Keratinocyte (primary cell): ENCODE results near the gene CNTNAP5. TPM values are rescaled to one million over a fixed set of nuclear protein-coding genes. Genes with fewer than 3 reads are reported as not detected.

Source experiments
- DNase-seq: peaks from one replicate; pipeline ENCODE4 v3.0.0-alpha.2; 2011; ENCODE audit warnings: low read depth, missing footprints, low spot score
- FAIRE-seq: peaks from 2 replicates; lab custom pipeline; 2011; peaks lifted over from hg19 to GRCh38; lab: Jason Lieb, UNC
- H2AFZ ChIP-seq: 2 replicates; pipeline ENCODE4 v1.6.0; 2012; ENCODE audit warnings: low read length, control low read depth, inconsistent platforms; ENCODE audit not compliant: control insufficient read depth
- H3K27ac ChIP-seq: 2 replicates; pipeline ENCODE4 v1.5.1; 2011; ENCODE audit warnings: low read length; ENCODE audit not compliant: control insufficient read depth, insufficient read depth
- H3K27me3 ChIP-seq: 3 replicates; pipeline ENCODE4 v1.6.0; 2011; ENCODE audit warnings: low read length; ENCODE audit not compliant: control insufficient read depth, insufficient read depth; ENCODE audit errors: extremely low read depth
- H3K36me3 ChIP-seq, 2 experiments: 2 replicates in 1 of 2; 3 replicates in 1 of 2; pipeline ENCODE4 v1.5.1; 2011; ENCODE audit warnings: low read length in 2 of 2, mild to moderate bottlenecking in 1 of 2; ENCODE audit not compliant: control insufficient read depth in 2 of 2, insufficient read depth in 2 of 2; ENCODE audit errors: extremely low read depth in 1 of 2
- H3K4me1 ChIP-seq: 3 replicates; pipeline ENCODE4 v1.5.1; 2011; ENCODE audit warnings: low read length; ENCODE audit not compliant: control insufficient read depth, insufficient read depth; ENCODE audit errors: extremely low read depth
- H3K4me2 ChIP-seq: 3 replicates; pipeline ENCODE4 v1.6.0; 2011; ENCODE audit warnings: low read depth, low read length; ENCODE audit not compliant: control insufficient read depth, insufficient read depth; ENCODE audit errors: extremely low read depth
- H3K4me3 ChIP-seq, 3 experiments: fragments of 200-600 bp in 1 of 3; sonication (generic) in 1 of 3; 2 replicates in 2 of 3; 3 replicates in 1 of 3; pipeline ENCODE4 v1.5.1; 2011 to 2016; ENCODE audit warnings: low read length in 3 of 3, mild to moderate bottlenecking in 3 of 3, control low read depth in 2 of 3, inconsistent platforms in 1 of 3, low read depth in 1 of 3, mixed read lengths in 1 of 3, mixed run types in 1 of 3, moderate library complexity in 1 of 3; ENCODE audit not compliant: control insufficient read depth in 2 of 3, insufficient read depth in 2 of 3; ENCODE audit errors: extremely low read depth in 1 of 3
- H3K79me2 ChIP-seq: 2 replicates; pipeline ENCODE4 v1.6.0; 2012; ENCODE audit warnings: low read length; ENCODE audit not compliant: control insufficient read depth, insufficient read depth
- H3K9ac ChIP-seq: 3 replicates; pipeline ENCODE4 v1.6.0; 2011; ENCODE audit warnings: low read length; ENCODE audit not compliant: control insufficient read depth, insufficient read depth; ENCODE audit errors: extremely low read depth
- H3K9me1 ChIP-seq: 3 replicates; pipeline ENCODE4 v1.6.0; 2011; ENCODE audit warnings: low read length; ENCODE audit not compliant: control insufficient read depth, insufficient read depth; ENCODE audit errors: extremely low read depth
- H3K9me3 ChIP-seq: 2 replicates; pipeline ENCODE4 v1.5.1; 2012; ENCODE audit warnings: low read depth, low read length; ENCODE audit not compliant: control insufficient read depth
- H4K20me1 ChIP-seq: 3 replicates; pipeline ENCODE4 v1.6.0; 2011; ENCODE audit warnings: low read length; ENCODE audit not compliant: control insufficient read depth, insufficient read depth; ENCODE audit errors: extremely low read depth
- EZH2 ChIP-seq: IDR thresholded peaks from one replicate; pipeline ENCODE4 v1.6.1; 2012; ENCODE audit warnings: inconsistent platforms, mild to moderate bottlenecking, low read length, moderate library complexity
- dilution Hi-C: fragments of 300-500 bp; cut with MboI; formaldehyde crosslinking; loops from one replicate; pipeline ENCODE4 v1.7.0; 2020; ENCODE audit warnings: low sequenced_read_pairs; ENCODE audit not compliant: extremely low pct_ligation_motif_present
- polyA plus RNA-seq, 5 experiments: library from polyadenylated mRNA; depleted of rRNA in 3 of 5; stranded (reverse) in 3 of 5; stranded (forward) in 1 of 5; unstranded in 1 of 5; fragments of >200 nt; gene quantifications; 1 replicate in 1 of 5; 2 replicates in 3 of 5; 3 replicates in 1 of 5; pipeline versions ENCODE4 v1.2.1 to v1.2.3, GENCODE V29; 2011 to 2012; ENCODE audit warnings: missing spikeins in 2 of 5, low read depth in 1 of 5, low replicate concordance in 1 of 5
- TF ChIP-seq, protein P1 (sequence below), 3 experiments: IDR thresholded peaks in 1 of 3; conservative IDR thresholded peaks in 1 of 3; optimal IDR thresholded peaks in 1 of 3; 2 replicates in 2 of 3; 3 replicates in 1 of 3; pipeline versions ENCODE3 to v1.5.1; 2011; ENCODE audit warnings: low read length in 3 of 3, mild to moderate bottlenecking in 3 of 3, moderate library complexity in 2 of 3, control low read depth in 1 of 3, inconsistent platforms in 1 of 3; ENCODE audit not compliant: insufficient read depth in 2 of 3; ENCODE audit errors: extremely low read depth in 1 of 3

CNTNAP5 gene
- polyA plus RNA-seq, 1 donor (not counting 4 experiments of a cell fraction or from before 2014, with no cell fraction given), result not detected

DNA sequence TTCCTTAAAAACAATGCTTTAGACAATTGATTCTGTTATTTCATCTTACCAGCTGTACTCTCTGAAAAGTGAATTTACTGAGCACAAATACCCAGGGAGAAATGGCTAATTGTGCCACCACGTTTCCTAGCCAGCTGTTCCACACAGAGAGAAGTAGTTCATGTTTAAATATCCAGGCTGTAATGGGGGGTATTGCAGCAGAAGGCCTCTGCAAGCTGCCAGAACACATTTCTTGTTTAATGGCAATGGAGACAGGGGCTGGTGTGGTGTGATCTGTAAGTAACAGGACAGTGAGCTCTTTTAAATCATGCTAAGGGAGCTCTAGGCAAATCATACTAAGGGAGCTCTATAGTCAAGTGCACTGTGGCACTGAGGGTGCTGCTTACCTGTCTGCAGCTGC, 809.2 kb downstream of the CNTNAP5 start:
- no peaks in the 10 kb centered on the region for H3K4me1 ChIP-seq
- H3K9me1 ChIP-seq, result no peaks in the 10 kb centered on the region
- H3K4me3 ChIP-seq, result no peak overlapping the region
- TF ChIP-seq, protein P1, sequence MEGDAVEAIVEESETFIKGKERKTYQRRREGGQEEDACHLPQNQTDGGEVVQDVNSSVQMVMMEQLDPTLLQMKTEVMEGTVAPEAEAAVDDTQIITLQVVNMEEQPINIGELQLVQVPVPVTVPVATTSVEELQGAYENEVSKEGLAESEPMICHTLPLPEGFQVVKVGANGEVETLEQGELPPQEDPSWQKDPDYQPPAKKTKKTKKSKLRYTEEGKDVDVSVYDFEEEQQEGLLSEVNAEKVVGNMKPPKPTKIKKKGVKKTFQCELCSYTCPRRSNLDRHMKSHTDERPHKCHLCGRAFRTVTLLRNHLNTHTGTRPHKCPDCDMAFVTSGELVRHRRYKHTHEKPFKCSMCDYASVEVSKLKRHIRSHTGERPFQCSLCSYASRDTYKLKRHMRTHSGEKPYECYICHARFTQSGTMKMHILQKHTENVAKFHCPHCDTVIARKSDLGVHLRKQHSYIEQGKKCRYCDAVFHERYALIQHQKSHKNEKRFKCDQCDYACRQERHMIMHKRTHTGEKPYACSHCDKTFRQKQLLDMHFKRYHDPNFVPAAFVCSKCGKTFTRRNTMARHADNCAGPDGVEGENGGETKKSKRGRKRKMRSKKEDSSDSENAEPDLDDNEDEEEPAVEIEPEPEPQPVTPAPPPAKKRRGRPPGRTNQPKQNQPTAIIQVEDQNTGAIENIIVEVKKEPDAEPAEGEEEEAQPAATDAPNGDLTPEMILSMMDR (optimal IDR thresholded peaks at IDR 0.05 in 1 of 3, IDR thresholded peaks at IDR 0.05 in 1 of 3, conservative IDR thresholded peaks at IDR 0.05 in 1 of 3; ENCODE audit: extremely low read depth in 1 of 3, insufficient read depth in 2 of 3, low read length in 3 of 3), result no peak
- TF ChIP-seq EZH2, result no peak
- DNase-seq, result no peak
- no peak overlapping the region for H3K27ac ChIP-seq
- H3K27me3 ChIP-seq, result no peaks in the 10 kb centered on the region
- H3K9me3 ChIP-seq, result peaks cover 2% of the 10 kb centered on the region
- FAIRE-seq, result no peak
- no peak overlapping the region for H2AFZ ChIP-seq
- no peaks in the 10 kb centered on the region for H3K79me2 ChIP-seq
- no peak overlapping the region for H3K9ac ChIP-seq
- H3K4me2 ChIP-seq, result no peak overlapping the region
- no peaks in the 10 kb centered on the region for H3K36me3 ChIP-seq
- no peaks in the 10 kb centered on the region for H4K20me1 ChIP-seq
- dilution Hi-C loops, result no loop called here

DNA sequence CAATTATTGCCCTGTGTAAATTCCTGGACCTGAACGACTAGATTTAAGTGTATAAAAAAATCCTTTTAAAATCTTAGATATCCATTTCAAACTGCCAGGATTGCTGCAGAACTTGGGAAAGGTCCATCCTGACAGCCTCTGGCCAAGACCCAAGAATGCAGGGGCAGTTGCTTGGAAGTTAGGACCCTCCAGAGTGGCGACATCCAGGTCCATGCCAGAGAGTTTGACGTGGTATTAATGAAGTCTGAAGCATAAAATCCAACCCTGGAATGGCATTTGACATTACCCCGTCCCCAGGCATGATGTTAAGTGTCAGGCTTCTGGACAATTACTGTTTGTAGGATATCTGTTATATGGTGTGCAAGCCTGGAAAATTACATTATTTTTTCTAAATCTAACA, 810.2 kb downstream of the CNTNAP5 start:
- Histone ChIP-seq H3K36me3 (no peaks in the 10 kb centered on the region), H3K79me2 (no peaks in the 10 kb centered on the region), H2AFZ (no peak overlapping the region), H3K4me1 (no peaks in the 10 kb centered on the region), H4K20me1 (no peaks in the 10 kb centered on the region), H3K9me3 (peaks cover 2% of the 10 kb centered on the region), H3K9ac (no peak overlapping the region), H3K9me1 (no peaks in the 10 kb centered on the region), H3K4me2 (no peak overlapping the region), H3K4me3 (no peak overlapping the region), H3K27ac (no peak overlapping the region), H3K27me3 (no peaks in the 10 kb centered on the region)
- no peak for DNase-seq
- no peak for TF ChIP-seq EZH2
- FAIRE-seq, result no peak
- dilution Hi-C loops, result no loop called here

DNA sequence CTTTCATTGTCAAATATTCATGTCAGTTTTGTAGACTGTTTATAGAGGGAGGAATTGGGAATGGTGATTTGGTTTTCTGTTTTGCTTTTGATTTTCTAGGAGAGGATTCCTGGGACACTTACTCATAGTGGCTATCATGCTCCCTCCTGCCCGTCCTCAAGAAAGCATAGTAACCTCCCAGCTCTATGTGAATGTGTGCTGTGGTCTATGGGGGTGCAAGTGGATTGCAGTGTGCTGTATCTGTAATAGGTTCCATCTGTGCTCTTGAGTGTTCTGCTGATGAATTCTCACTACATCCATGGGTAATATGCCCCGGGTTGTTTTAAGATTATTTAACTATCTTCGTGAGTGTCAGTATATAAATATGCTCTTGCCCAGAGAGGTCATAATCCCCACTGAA, 811.3 kb downstream of the CNTNAP5 start:
- Histone ChIP-seq H2AFZ (no peak overlapping the region), H3K79me2 (no peaks in the 10 kb centered on the region), H3K27ac (no peak overlapping the region), H3K9me1 (no peaks in the 10 kb centered on the region), H3K9ac (no peak overlapping the region), H4K20me1 (no peaks in the 10 kb centered on the region), H3K4me1 (no peaks in the 10 kb centered on the region), H3K36me3 (no peaks in the 10 kb centered on the region), H3K4me2 (no peak overlapping the region), H3K9me3 (peaks cover 2% of the 10 kb centered on the region), H3K27me3 (no peaks in the 10 kb centered on the region), H3K4me3 (no peak overlapping the region)
- DNase-seq (no peak), FAIRE-seq (no peak)
- dilution Hi-C loops, result no loop called here
- no peak for TF ChIP-seq EZH2
- TF ChIP-seq, protein P1 (optimal IDR thresholded peaks at IDR 0.05 in 1 of 3, IDR thresholded peaks at IDR 0.05 in 1 of 3, conservative IDR thresholded peaks at IDR 0.05 in 1 of 3; ENCODE audit: extremely low read depth in 1 of 3, insufficient read depth in 2 of 3, low read length in 3 of 3), result no peak
